Endometrial microvascular endothelial cells (primary cell): ENCODE measurements around the gene CTIF. TPM values are rescaled to one million over a fixed set of nuclear protein-coding genes. Genes with fewer than 3 reads are reported as not detected.

Experiments used
- in situ Hi-C: cut with HindIII; loops from 2 replicates; pipeline ENCODE4 v1.10.0; 2017; ENCODE audit warnings: low sequenced_read_pairs, low pct_unique_long_range_greater_than_20kb; ENCODE audit errors: inconsistent ontology term
- total RNA-seq: library from RNA; depleted of rRNA; stranded (reverse); fragments of >200 nt; gene quantifications from one replicate; pipeline ENCODE4 v1.2.3, GENCODE V29; 2015; ENCODE audit errors: inconsistent ontology term

CTIF gene
- total RNA-seq, 1 donor from 2014 or later, result 13.2 TPM

DNA sequence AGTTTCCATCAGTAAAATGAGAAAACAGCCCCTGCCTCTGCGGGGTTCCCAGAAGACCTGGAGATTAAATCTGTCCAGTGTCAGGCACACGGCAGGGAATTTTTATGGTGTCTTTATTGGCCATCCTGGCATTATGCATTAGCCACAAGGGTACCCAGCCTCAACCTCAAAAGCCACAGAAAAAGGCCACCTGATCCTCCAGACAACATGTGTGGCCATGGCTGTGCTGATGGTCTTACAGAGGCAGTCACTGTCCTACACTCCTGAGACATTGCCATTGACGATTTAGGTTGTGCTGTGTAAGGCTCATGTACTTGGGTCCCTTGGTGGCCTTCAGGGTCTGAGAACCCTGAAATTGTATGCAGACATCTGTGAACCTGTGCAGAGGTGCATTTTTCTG lies 296.3 kb downstream of the CTIF start:
- in situ Hi-C loops, result no loop called here

DNA sequence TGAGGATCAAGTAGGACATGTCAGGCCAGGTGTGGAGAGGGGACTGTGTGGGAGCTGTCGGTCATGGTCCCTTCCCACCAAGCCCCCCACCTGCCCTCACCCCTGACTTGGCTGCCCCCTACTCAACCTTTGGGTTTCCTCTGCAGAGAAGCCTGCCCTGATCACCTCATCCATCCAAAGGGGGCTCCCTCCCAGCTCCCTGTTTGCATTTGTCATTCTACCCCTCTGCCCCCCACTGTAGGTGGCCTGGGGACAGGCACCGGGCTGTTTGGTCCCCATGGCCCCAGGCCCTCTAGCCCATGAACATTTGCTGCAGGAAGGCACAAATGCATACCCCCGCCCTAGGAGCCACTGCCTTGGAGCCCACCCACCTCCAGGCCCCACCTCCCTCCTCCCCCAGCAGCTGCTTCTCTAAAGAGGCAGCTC lies 296.9 kb downstream of the CTIF start:
- in situ Hi-C loops, result no loop called here

DNA sequence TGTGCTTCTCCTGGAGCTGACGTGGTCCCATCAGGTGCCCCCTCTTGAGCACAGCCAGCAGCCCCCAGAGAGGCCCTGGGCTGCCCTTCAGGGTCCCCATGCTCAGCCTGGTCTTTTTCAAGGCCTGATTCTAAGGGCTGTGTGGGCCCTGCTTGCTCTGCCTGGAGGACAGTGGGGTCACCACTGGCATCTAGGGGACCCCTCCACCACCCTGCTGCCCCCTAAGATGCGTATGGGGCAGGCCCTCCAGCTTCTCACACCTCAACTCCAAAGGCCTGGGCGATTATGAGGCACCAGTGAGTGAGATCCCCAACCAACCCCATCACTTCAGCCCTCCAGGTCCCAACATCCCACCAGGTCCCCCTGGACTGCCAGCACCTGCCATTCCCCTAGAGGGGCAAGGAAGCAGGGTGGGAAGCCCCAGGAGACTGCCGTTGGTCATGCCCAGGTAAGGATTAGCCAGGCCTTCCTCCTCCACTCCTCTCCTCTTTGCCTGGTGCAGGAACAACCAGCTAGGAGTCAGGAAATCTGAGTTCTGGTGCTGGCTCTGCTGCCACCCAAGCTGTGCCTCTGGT lies 297.5 kb downstream of the CTIF start:
- in situ Hi-C loops, result no loop called here

DNA sequence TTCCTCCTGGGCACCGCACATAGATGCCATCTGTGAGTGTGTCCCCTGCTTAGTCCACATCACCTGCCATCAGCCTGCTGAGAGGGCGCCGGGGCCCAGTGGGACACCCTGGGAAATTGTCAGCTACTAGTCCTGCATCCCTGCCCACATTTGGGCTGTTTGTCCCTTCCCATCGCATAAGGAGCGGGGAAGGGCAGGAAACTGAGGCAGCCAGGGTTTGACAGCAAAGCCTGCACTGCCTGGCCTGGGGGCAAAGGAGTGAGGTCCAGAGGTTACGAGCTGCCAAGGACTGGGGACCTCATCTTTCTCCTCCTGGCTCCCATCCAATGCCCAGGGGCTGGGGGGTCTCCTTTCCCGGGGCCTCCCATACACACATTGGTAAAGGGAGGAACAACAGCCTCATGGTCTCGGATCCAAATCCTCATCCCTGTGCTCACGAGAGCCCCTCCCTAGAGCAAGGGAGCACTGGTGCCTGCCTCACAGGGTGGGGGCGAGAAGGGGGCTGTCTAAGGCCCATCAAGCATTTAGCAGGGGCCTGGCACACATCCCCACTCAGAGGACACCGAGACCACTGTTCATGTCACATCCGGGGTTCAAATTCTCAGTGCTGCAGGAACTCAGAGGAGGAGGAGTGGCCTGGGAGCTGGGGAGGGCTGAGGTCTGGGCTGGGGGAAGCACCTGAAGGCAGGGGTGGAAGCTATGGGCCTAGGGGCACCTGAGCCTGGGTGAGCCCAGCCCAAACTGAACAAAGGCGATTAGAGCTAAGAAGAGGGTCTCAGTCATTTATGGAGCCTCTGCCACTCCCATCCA lies 298.2 kb downstream of the CTIF start:
- in situ Hi-C loops, result no loop called here

DNA sequence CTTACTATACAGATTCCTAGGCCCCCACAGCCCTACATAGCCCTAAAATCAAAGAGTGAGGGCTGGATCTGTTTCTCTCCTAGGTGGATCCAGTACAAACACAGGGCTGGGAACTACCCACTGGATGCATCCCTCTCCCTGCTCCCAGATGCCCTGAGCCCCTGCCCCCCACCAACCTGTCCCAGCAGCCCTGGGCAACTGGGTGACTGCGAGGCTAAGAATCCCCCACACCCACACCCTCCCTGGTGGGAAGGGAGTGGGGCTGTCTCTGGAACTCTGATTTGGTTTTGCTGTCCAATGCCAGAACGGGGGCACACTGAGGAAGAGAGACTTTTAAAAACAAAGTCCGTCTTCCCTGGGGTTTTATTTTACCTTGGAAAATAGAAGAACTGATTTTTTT lies 298.8 kb downstream of the CTIF start:
- in situ Hi-C loops, result no loop called here

DNA sequence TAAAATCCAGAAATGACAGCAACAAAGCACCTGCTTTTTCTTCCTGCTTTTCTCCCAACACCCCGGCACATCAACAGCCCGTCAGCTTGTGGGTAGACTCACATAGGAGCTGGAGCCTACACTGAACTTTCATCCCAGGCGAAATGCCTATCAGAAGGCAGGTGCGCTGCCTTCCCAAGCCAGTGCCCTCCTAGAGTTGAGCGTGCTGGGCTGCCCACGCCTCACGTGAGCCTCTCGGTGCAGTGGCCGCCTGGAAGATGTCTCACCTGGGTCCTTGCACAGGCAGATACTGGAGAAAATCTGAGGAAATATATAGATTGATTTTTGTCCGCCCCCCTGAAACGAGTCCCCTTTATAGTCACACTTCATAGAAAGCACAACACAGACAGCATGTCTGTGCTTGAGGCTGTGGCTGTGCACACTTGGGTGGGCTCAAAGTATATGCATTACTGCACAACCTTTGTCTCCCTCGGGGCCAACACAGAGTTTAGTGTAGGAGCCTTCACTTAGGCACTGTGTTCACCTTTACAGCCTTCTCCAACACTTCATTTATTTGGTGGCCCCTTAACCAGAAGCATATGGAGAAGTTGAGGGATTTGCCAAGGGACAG lies 299.4 kb downstream of the CTIF start:
- in situ Hi-C loops, result no loop called here

DNA sequence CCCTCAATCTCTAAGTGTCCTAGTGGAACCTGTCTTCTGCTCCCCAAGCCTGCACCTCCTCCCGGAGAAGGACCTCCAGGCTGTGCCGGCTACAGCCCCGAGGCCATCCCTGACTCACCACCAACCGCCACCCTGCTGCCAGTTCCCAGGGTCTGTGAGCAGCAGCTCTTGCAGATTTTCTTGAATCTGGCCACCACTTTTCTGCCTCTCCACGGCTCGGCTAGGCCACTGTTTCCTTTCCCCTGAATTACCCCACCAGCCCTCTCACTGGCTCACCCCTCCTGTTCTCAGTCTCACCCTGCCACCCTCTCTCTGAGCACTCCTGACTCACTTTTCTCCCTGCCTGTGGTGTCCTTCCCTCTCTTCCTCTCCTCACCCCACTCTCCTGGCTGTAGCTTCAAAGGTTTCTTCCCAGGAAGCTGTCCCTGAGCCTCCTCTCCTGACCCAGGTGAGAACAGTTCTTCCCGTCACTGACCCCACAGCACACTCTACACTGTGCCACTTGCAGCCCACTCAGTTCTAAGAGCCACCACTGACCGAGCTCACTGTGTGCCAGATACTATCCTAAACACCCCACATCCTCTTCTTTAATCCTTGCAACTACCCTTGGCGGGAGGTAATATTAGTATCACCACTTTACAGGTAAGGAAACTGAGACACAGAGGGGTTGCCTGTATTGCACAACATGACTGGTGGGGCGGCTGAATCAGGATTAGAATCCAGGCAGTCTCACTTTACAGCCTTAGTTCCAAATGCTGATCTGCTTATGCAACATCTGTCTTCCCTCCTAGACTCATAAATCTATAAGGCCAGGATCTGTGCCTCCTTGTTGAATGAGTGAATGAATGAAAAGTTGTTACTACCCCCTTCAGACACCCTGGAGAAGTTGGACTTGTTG lies 300.3 kb downstream of the CTIF start:
- in situ Hi-C loops, result no loop called here

DNA sequence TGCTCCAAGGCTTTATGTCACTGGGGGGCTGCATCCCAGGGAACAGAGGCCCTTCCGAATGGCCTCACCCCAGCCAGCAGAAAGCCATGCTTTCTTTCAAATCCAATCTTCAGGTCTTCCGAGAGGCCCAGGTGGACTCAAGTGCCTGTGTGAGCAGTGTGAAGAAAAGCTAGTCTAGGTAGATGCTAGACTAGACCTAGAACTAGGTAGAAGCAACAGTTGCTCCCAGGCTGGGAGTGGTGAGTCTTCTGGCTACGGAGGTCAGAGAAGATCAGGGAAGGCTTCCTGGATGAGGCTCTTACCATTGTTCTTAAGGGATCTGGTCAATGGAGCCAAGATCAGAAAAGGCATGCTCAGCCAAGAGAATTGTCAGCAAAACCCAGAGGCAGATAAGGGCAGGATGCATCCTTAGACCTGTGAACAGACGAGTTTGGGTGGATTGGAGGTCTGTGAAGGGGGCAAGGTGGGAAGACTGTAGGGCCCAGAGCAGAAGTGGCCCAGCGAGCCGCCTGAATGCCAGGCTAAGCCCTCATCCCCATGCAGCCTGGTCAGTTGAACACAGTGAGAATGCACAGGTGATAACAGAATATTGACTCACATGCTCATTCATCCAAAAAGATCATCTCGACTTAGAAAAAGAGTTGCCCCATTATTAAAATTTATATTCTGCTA lies 301.1 kb downstream of the CTIF start:
- in situ Hi-C loops, result no loop called here

DNA sequence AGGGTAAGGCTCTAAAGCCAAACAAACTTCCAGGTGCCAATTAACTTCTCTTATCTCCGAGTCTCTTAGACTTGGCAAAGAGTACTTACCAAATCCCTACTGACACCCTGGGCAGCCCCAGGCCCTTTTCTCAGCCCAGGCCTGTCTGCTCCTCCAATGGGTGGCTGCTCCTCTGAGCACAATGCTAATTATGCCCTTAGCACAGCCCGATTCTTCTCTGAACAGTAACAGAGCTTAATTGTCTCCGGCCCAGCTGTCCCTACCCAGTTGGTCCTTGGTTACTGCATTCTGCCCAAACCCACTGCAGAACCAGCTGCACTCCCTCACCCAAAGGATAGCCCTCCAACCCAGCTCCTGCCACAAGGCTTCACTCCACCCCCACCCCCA lies 301.7 kb downstream of the CTIF start:
- in situ Hi-C loops, result no loop called here

DNA sequence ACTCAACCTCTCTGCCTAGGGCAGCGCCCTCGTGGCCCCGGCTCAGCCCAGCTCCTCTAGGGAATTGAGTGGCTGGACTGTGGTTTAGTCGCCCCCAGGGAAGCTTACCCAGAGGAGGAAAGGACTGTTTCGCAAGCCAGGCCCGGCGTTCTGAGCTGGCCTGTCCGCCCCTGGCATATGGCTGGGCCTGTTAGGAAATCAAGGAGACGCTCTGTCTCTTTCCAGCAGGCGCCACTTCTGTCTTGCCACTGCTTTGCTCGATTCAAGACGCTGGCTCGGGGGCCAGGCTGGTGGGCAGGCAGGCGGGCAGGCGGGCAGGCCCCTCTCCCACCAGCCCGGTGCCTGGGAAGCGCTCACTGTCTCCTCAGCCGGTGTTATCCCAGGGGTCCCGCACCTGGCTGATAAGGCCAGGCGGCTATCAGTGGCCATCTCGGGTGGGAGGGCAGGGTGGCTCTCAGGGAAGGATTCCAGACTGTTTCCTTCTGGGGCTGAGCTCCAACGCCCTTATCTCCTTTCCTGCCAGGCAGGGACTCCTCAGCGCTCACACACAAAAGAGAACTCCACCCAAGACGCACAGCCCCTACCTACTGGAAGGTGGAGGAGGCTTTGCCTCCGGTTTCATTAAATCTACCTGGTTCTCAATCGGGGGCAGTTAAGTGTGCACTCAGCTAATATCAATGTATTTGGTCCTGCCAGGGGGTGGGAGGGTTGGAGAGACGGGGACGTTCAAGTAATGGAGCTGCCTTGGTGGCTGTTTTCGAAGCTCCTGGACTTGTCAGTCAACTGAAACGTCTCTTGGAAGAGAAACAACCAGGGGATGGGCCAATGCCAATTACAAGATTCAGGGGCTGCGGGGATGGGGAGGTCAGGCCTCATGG lies 302.8 kb downstream of the CTIF start:
- in situ Hi-C loops, result no loop called here

DNA sequence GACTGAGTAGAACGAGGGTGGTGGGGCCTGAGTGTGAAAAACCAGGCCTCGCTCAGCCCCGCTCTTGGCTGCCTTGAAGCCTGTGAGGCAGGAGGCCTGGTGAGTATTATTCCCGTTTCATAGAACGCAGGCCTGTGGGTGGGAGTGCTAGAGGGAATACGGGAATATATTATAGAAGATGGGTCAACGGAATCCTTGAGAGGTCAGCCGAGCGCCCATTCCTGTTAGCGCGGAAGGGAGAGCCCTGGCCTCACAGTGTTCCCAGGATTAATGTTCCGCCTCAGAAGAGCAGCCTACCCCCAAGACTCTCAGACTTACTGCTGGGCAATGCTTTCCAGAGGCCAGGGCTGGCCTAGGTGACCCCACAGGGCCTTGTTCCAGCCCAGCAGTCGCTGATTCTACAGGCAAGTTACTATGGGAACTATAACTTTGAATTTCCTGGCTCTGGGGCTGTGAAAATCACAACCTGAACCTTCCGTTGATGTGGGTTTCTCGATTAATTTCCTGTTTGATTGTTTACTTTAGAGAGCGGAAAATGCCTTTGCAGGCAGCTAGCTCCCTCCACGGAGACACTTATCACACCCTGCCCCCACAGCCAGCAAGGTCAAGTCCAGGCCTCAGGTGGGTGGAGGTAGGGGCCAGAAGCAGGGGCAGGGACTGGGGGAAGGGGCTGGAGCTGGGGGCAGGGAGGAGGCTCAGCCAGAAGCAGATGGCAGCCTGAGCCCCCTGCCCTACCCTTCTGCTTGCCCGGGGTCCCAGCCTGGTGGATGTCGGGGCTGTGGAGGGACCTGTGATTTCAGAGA lies 303.6 kb downstream of the CTIF start:
- in situ Hi-C loops, result no loop called here

DNA sequence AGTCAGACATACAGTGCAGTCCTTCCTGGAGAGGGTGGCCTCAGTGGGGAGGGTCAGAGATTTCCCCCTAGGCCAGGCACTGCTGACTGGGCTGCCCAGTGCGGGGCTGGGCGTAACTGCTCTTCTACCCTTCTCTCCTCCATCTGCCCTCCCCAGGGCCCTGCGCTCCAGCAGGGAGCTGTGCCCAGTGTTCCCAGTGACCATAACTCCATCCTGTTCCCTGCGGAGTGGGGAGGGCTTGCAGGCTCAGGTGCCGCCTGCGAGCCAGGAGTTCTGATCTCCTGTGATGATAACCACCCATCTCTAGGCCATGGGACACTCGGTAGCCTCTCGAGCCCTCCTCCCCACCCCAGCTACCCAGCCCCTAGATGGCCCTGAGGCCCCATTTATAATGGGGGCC lies 304.3 kb downstream of the CTIF start:
- in situ Hi-C loops, result no loop called here

DNA sequence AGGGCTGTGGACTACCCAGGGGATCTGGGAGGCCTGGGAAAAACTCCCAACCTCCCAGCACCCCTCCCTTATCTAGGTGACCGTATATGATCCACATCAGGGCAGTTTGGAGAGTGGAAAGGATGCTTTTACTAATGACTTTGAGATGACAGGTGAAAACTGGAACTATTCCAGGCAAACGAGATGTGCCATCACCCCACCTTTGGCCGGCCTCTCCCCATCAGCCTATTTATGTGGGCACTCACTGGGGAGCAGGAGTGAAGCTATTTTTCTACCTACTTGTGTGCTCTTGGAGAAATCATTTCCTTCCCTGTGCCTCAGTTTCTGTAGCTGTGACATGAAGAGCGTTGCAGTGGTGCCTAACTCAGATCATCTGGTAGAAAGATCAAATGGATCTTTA lies 304.8 kb downstream of the CTIF start:
- in situ Hi-C loops, result no loop called here

DNA sequence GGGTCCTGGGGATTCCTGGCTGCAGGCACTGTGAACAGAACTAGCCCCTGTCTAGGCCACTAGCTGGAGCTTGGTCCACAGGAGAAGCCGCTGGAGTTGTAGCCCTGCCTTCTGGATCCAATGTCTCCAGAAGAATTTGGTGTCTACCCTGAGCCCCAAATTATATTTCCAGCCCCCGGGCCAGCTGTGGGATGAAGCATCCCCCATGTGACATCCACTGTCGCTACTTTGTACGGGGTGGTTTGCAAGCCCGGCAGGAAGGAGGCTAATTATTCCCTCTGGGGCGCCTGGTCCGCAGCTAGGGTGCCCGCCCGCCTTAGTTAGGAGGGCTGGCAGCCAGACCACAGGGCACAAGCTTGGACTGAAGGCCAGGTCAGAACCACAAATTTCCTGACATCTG lies 305.4 kb downstream of the CTIF start:
- in situ Hi-C loops, result no loop called here

DNA sequence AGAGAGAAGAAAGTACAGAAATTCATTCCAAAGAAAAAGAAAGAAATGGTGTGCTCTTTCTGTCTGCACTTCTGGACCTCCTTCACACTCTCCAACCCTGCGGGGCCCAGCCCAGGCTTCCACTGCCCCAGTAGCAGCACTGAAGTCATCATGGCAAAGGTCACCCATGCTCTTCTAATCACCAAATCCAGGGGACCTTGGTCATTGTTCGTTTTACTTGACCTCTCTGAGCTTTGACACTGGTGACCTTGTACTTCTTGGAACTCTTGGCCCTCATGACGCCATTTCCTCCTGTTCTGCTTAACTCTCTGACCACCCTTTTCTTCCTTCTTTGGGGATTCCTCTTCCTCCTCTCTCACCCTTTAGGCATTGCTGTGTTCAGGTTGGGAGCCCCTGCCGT lies 306.3 kb downstream of the CTIF start:
- in situ Hi-C loops, result no loop called here

DNA sequence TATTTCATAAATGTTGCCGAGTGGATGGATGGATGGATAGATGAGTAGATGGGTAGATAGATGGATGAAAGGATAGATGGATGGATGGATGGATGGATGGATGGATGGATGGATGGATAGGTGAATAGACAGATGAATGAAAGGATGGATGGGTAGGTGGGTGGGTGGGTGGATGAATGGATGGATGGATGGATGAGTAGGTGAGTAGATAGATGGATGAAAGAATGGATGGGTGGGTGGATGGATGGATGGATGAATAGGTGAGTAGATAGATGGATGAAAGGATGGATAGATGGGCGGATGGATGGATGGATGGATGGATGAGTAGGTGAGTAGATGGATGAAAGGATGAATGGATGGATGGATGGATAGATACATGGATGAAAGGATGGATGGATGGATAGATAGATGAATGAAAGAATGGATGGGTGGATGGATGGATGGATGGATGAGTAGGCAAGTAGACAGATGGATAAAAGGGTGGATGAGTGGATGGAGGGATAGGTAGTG lies 307.6 kb downstream of the CTIF start:
- in situ Hi-C loops, result no loop called here
